Activated CD4-positive, alpha-beta T cell treated with anti-CD3 and anti-CD28 coated beads, Interleukin-2, amount 50 U/mL, for 24 hours (primary cell): ENCODE results near the gene WNT7A.

Experiments used
- DNase-seq, 2 donors: peaks; one replicate each; pipeline ENCODE4 v3.0.0-alpha.2; 2020; ENCODE audit warnings: low read depth in 1 of 2, low spot score in 1 of 2

Gene WNT7A

DNA sequence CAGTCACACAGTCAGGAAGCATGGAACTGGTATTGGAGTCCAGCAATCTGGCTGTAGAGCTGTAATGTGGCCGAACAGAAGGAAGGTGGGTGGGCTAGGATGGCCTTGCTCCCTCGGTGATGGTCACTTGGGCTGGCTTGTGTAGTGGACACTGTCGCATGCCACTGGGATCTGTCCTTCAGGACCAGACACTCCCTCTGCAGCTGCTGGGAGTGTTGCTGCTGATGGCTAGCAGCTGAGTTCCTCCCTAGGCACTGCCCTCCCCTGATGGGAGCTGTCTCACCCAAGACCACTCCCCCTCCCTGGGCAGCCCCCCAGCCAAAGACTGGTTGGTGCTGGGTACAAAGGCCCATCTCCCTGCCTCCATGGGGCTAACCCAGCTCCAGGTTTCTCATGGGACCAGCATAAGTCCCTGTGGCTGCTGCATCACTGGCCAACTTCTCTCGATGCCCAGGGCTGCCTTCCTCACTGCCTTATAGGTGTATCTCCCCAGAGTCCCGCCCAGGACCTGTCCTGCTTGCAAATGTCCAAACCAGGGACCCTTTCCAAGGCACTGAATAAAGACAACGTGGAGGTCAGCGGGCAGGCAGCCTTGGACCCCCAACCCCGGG is 48.4 kb downstream of the WNT7A start:
- DNase-seq: no peak

GRCh38 chr3:13829311-13829710 is 50.6 kb downstream of the WNT7A start:
- no peak for DNase-seq

DNA sequence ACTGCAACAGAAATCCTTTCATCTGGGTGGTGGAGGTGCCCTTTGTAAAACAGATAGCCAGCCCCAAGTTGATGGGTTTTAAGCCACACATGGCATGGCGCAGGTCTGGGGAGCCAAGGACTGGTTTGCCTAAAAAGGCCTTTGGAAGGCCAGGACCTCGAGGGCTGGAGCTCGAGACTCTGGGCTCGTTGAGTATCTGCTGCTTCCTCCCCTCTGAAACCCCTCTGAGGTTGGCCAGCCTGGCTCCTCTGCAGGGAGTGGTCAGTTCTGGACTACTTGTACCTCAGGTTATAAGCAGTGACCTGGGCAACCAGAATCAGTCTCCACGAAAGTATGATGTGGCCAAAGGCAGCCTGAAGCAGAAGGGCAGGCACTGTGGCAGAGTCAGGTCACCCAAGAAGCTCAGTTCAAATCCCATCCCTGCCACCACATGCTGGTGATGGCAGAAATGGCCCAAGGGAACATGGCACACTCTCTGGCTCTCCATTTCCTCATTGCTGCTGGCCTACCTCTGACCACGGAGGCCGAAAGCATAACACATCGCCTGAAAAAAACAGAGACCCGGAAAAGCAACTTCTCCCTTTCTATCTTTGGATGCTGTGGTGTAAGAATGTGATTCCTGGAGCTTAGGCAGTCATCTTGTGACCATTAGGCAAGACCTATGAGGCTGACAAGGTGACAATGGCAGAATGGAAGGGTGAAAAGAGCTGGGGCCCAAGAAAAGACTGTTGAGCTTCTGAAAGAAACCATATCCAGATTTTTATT is 51.2 kb downstream of the WNT7A start:
- no peak for DNase-seq

GRCh38 chr3:13827699-13828098 is 52.2 kb downstream of the WNT7A start:
- DNase-seq: no peak

- no peak for DNase-seq
Observed at GRCh38 chr3:13827256-13827655, 52.6 kb downstream of the WNT7A start.

DNA sequence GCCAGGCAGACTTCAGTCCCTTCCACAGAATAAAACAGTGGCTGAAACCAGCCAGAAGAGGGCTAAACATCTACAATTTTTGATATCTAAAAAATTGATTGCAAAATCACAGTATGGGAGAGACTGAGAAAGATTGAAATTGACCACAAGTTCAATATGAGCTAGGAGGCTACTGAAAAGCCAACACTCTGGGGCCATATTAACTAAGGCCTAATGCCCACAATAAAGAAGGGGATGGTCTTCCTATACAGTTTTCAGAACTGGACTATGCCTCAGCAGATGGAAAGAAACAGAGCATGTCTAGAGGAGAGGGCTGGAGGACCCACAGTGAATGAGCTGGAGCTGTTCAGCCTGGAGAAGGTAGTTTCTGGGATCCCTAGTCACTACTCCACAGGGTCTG is 53.2 kb downstream of the WNT7A start:
- DNase-seq: no peak

DNA sequence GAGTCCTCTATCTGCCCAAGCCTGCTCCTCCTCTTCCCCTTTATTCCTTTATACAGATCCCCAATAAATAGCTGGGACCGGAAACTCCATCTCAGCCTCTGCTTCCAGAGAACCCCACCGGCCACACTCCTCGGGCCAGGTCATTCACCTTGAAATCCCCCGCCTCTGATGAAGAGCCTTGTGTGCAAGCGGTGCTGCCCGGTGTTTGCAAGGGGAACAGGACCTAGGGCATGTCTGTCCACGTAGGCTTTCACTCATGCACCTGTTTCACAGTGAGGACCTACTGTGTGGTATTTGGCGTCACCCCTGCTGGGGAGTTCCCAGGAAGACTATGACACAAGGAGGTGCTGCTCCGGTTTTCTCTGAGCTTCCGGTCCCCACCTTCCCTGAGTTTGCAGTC is 54.0 kb downstream of the WNT7A start:
- no peak for DNase-seq

GRCh38 chr3:13825311-13825579 is 54.6 kb downstream of the WNT7A start:
- DNase-seq: no peak

- no peak for DNase-seq
Observed at GRCh38 chr3:13824521-13825310, 55.2 kb downstream of the WNT7A start.

- no peak for DNase-seq
Observed at GRCh38 chr3:13823692-13824091, 56.2 kb downstream of the WNT7A start.

DNA sequence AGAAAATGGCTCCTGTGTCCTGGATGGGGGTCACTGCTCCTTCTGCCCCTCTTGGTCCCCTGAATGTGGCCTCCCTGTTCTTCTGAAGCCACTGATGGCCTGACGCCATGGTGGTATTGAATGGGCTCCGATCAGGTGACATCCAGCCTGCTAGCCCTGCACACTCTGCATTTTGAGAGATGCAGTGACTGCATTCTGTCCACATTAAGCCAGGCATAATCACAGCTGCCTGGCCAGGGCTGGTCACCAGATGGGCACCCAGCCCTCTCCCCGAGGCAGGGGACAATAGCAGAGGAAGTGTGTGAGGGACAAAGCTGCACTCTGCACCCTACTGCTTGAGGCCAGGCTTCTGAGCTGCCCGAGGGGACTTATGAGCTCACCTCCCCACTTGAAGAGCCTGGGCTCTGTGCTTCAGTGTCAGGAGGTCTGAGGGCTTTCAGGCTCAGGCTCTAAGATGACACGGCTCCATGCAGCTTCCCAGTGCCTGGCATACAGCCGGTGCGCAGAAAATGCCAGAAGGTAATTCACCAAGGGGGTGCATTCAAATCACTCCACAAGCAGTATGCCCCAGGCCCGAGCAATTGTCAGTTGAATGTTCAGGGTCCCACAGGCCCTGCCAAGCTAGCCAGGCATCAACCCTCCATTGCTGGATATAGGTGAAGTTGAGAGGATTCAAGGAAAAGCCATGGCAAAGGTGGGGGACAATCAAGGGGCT is 56.8 kb downstream of the WNT7A start:
- DNase-seq: no peak

- DNase-seq: peak in 1 of 2 donors; percentile 17
Observed at GRCh38 chr3:13822042-13822441, 57.8 kb downstream of the WNT7A start.

DNA sequence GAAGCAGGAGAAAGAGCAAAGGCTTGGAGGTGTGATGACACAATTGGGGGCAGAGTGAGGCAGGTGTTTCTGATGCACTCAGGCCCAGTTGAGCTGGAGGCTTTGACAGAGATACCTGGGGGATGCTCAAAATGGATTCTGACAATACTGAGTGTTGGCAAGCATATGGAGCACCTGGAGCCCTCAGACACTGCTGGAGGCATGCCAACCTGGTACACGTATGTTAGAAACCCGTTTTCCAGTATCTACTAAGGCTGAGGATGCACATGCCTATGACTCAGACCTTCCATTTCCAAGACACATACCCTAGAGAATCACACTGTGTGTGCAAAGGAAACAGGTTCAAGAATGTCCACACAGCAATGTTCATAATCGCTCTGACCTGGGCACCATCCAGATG is 58.7 kb downstream of the WNT7A start:
- DNase-seq: no peak

GRCh38 chr3:13818919-13819318 is 61.0 kb downstream of the WNT7A start:
- DNase-seq: no peak

DNA sequence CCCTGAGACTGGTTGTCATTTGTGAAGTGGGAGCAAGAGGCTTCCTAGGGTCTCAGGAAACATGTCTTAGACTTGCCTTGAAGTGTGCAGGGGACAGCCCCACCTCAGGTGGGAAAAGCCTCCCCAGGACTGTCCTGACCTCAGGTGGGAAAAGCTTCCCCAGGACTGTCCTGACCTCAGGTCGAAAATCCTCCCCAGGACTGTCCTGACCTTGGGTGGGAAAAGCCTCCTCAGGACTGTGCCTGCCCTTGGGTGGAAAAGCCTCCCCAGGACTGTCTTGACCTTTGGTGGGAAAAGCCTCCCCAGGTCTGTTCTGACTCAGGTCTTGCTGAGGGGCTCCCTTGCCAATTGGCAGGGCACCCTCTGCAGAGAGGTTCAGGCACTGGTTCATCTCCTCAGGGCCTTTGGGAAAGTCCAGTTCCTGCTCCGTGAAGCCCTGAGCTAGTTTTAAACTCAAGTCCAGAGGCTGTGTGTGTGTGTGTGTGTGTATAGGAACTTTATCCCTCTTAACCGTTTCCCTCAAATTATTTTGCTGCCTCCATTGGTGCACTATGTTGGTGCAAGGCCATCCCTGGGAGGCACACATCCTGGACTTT is 64.7 kb downstream of the WNT7A start:
- DNase-seq: no peak

DNA sequence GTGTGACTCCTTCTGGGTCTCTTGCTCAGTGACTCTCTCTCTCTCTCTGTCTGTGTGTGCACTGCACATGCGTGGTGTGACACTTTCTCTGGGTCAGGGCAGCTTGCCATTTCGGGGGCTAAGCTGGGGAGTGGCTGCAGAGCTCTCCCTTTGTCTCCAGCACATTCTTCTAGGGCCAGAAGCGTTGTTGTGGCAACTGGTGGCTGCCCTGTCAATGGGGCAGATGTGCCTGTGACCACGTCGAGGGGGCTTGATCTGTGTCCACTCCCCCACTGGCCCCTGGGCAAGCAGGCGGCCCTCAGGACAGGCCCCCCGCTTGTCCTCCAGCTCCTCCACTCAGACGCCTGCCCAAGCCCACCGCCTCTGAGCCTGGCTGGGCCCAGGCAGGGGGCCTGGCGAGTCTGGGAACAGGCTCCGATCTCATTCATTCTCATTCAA is 67.8 kb downstream of the WNT7A start:
- no peak for DNase-seq

GRCh38 chr3:13811614-13812013 is 68.3 kb downstream of the WNT7A start:
- DNase-seq: no peak

- DNase-seq: no peak
Observed at GRCh38 chr3:13808550-13808949, 71.3 kb downstream of the WNT7A start.

DNA sequence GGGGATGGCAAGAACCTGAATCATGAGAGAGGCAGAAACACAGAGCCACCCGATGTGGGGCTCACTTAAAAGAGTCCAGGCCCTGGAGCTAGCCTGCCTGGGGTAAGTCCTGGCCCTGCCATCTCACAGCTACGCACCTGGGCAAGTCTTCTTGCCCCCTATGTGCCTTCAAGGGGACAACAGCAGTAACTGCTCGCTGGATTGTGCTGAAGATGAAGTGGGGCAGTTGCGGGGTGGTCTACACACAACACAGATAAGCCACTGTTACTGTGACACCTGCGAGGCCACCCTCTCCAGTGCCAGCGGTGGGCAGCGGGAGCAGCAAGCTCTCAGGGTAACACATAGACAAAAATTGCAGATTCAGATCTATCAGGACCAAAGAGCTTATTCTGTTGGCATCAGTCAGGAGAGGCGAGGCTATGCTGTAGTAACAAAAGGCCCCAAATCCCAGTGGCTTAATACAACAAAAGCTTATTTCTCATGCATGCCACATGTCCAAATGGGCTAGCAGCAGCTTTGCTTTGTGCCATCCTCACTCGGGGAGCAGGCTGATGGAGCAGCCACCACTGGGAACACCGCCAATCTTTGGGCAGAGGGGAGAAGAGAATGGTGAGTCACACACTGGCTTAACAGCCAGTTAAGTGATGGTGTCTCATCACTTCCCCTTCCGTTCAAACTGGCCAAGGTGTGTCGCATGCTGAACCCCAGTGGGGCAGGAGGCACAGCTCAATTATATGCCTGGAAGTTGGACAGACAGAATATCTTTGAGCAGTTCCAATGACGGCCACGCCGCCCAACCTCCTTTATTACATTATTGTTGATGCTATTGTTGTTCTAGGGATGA is 78.3 kb downstream of the WNT7A start:
- DNase-seq: no peak

- DNase-seq: no peak
Observed at GRCh38 chr3:13800064-13800463, 79.8 kb downstream of the WNT7A start.
